Gastroesophageal sphincter (tissue), 4 donors: ENCODE measurements around the gene EIF4B. TPM values are rescaled to one million over a fixed set of nuclear protein-coding genes. Genes with fewer than 3 reads are reported as not detected.

Experiments used
- ATAC-seq: fragments of 150-250 bp; one replicate; pipeline ENCODE4 v1.9.1; 2016; ENCODE audit warnings: mild to moderate bottlenecking, moderate library complexity
- H3K27ac ChIP-seq, 4 donors: fragments of 200-600 bp; sonication (generic) in 3 of 4; 1 replicate in 3 of 4; 2 replicates in 1 of 4; pipeline ENCODE4 v1.5.1; 2016 to 2019
- H3K27me3 ChIP-seq: fragments of 200-600 bp; sonication (generic); one replicate; pipeline ENCODE4 v1.5.1; 2019
- H3K36me3 ChIP-seq, 2 donors: fragments of 200-600 bp; sonication (generic); one replicate each; pipeline ENCODE4 v1.5.1; 2019; ENCODE audit warnings: control low read depth in 1 of 2
- H3K4me1 ChIP-seq, 3 donors: fragments of 200-600 bp; sonication (generic); 1 replicate in 2 of 3; 2 replicates in 1 of 3; pipeline ENCODE4 v1.5.1; 2016 to 2019; ENCODE audit warnings: control low read depth in 2 of 3
- H3K4me3 ChIP-seq, 2 donors: fragments of 200-600 bp; sonication (generic); one replicate each; pipeline ENCODE4 v1.5.1; 2019; ENCODE audit warnings: mild to moderate bottlenecking in 1 of 2, moderate library complexity in 1 of 2
- H3K9me3 ChIP-seq, 3 donors: fragments of 200-600 bp; sonication (generic); one replicate each; pipeline ENCODE4 v1.5.1; 2017 to 2019; ENCODE audit warnings: control low read depth in 2 of 3
- CTCF ChIP-seq, 4 experiments: fragments of 200-600 bp in 2 of 4; fragments of 450-650 bp in 2 of 4; sonication (generic) in 1 of 4; IDR thresholded peaks; one replicate each; pipeline ENCODE4 v1.5.1; 2017 to 2019; ENCODE audit warnings: antibody characterized with exemption in 4 of 4, mild to moderate bottlenecking in 2 of 4, moderate library complexity in 2 of 4
- EP300 ChIP-seq: sonication (generic); formaldehyde crosslinking; IDR thresholded peaks from one replicate; pipeline ENCODE4 v1.6.1; 2017; ENCODE audit warnings: antibody characterized with exemption, mild to moderate bottlenecking
- POLR2A ChIP-seq, 2 donors: fragments of 450-650 bp; IDR thresholded peaks; one replicate each; pipeline ENCODE4 v1.6.1; 2017; ENCODE audit warnings: antibody characterized with exemption in 2 of 2, mild to moderate bottlenecking in 2 of 2, moderate library complexity in 1 of 2
- POLR2AphosphoS5 ChIP-seq: sonication (generic); formaldehyde crosslinking; IDR thresholded peaks from one replicate; pipeline ENCODE4 v1.6.1; 2017; ENCODE audit warnings: antibody characterized with exemption
- WGBS, 2 donors: methylation state at CpG; one replicate each; pipeline ENCODE4 v1.1.5; 2018; ENCODE audit warnings: low coverage in 1 of 2; 5-methylcytosine and 5-hydroxymethylcytosine counted together
- total RNA-seq, 4 donors: library from RNA; depleted of rRNA; stranded (reverse); fragments of >200 nt; gene quantifications; one replicate each; pipeline ENCODE4 v1.1.0, GENCODE V29; 2016

Gene EIF4B
- total RNA-seq, 4 donors from 2014 or later, result 521 to 701 (median 591) TPM

DNA sequence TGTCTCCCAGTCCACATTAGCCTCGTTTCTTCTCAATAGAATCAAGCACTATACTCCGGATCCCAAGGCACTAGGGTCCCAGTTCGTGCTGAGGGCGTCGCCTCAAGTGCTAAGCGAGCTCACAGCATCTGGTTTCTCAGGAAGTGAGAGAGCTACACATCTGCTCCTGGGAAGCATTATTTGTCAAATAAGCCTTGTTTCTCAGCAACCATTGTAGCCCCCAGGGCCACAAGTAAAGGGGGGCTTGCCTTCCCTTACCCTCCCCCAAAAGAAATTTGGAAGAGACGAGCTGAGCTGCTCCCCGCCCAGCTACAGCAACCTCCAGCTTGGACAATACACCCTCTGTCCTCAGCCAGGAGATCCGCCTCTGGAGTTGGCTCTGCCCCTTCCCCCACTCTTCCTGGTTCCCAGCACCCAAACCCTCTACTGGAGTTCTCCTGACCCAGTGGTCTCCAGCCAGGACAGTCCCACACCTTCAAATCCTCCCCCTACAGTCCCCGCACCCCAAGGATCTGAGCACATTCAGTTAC, 37.9 kb downstream of the EIF4B start:
- Histone ChIP-seq H3K27me3 (no peaks in the 10 kb centered on the region), H3K36me3 (peaks cover 2 to 37% of the 10 kb centered on the region in 2 donors), H3K9me3 (no peaks in the 10 kb centered on the region), H3K4me3 (peak overlapping the region in 1 of 2 donors; percentile 85), H3K27ac (peak overlapping the region; percentile 98 to 100 (median 99)), H3K4me1 (peaks cover 0 to 66% (median 35%) of the 10 kb centered on the region in 3 donors)
- no peak for ATAC-seq
- TF ChIP-seq POLR2AphosphoS5 (no peak), POLR2A (IDR thresholded peaks at IDR 0.05) (no peak), EP300 (no peak), CTCF (IDR thresholded peaks at IDR 0.05) (no peak)
- 24% methylated on average over 3 of the region's 10 CpGs; no CpG with 5 or more reads in 1 of the 2 donors for WGBS, 2 donors

DNA sequence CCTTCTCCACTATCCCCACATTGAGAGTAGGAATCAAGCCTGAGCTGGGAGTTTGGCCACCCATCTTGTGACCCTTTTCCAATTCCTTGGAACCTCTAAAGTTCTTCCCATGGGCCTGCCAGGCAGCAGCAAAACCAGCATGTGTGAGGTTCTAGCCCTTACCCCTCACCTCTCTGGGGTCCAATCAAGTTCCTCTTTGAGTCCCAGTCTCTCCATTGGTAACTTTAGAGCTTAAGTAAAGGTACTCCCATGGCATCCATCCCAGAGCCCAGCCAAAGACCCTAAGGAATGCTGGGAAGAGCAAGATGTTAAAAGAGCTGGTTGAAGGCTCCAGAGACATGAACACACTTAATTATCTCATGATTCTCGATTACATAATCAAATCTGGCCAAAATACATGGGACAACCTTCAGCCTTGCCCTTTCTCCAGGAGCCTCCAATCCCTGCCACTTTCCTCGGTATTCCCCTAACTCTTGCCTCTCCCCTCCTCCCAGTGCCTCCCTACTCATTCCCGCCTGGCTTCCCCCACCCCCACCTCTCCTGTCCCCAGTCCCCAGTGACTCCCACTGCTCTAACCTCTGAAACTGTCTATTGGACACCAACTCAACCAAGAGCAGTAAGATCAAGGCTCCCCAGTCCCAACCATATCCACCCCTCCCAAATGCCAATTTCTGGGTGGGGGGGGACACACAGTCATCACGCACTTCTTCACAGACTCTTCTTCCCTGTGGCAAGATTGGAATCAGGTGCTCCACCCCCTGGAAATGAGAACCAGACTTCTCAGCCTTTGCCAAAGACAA, 38.8 kb downstream of the EIF4B start:
- no peaks in the 10 kb centered on the region for H3K27me3 ChIP-seq
- H3K4me1 ChIP-seq, result peaks cover 0 to 68% (median 42%) of the 10 kb centered on the region in 3 donors
- ATAC-seq, result no peak
- peak overlapping the region; percentile 85 to 86 for H3K4me3 ChIP-seq
- no peaks in the 10 kb centered on the region for H3K9me3 ChIP-seq
- H3K36me3 ChIP-seq, result peaks cover 0 to 29% of the 10 kb centered on the region in 2 donors
- TF ChIP-seq POLR2A (IDR thresholded peaks at IDR 0.05), result no peak
- TF ChIP-seq EP300, result no peak
- no peak for TF ChIP-seq POLR2AphosphoS5
- TF ChIP-seq CTCF (IDR thresholded peaks at IDR 0.05), result no peak
- H3K27ac ChIP-seq, result peak overlapping the region; percentile 98 to 100 (median 99)
- 18 to 27% methylated on average over 3 of the region's 4 CpGs for WGBS, 2 donors

GRCh38 chr12:53045696-53046045, 39.4 kb downstream of the EIF4B start:
- no peaks in the 10 kb centered on the region for H3K27me3 ChIP-seq
- 0 to 7% methylated on average over 1 to 3 of the region's 5 CpGs for WGBS, 2 donors
- no peaks in the 10 kb centered on the region for H3K9me3 ChIP-seq
- H3K27ac ChIP-seq, result peak overlapping the region; percentile 98 to 100 (median 99)
- ATAC-seq, result no peak
- TF ChIP-seq CTCF (IDR thresholded peaks at IDR 0.05), result no peak
- TF ChIP-seq POLR2AphosphoS5, result peak; percentile 94
- TF ChIP-seq POLR2A (IDR thresholded peaks at IDR 0.05), result peak; percentile 45 to 75
- peaks cover 0 to 24% of the 10 kb centered on the region in 2 donors for H3K36me3 ChIP-seq
- peak overlapping the region; percentile 85 to 86 for H3K4me3 ChIP-seq
- H3K4me1 ChIP-seq, result peaks cover 0 to 74% (median 46%) of the 10 kb centered on the region in 3 donors

DNA sequence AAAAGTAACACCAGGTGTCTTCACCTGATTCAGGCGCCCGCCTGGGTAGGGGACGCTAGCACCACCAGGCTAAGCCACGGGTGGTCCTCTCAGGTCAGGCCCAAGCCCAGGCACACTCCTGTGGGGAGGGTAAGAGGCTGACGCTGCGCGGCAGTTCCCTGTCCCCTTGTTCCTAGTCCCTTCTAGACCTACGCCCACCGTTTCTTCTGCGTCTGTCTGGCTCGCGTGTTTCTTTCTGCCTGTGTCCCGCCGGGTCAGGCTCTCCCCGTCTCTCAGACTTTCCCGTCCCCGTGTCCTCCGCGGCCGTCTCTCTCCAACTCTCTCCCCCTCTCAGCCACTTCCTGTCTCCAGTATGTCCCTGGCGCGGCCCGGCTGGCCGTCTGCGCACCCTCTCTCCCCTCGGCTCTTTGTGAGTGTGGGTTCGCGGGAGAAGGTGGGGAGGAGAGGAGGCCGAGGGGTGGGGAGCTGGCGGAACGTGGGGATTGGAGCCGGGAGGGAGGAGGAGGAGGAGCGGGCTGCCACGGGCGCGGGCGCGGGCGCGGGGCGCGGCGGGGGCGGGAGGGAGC, 40.5 kb downstream of the EIF4B start:
- H3K4me1 ChIP-seq, result peaks cover 0 to 84% (median 52%) of the 10 kb centered on the region in 3 donors
- H3K27ac ChIP-seq, result peak overlapping the region; percentile 98 to 100 (median 99)
- H3K36me3 ChIP-seq, result peaks cover 0 to 19% of the 10 kb centered on the region in 2 donors
- no peaks in the 10 kb centered on the region for H3K27me3 ChIP-seq
- peak overlapping the region; percentile 85 to 86 for H3K4me3 ChIP-seq
- 0% methylated on average over 15 of the region's 44 CpGs; no CpG with 5 or more reads in 1 of the 2 donors for WGBS, 2 donors
- peak; percentile 100 for TF ChIP-seq POLR2AphosphoS5
- TF ChIP-seq POLR2A (IDR thresholded peaks at IDR 0.05), result peak; percentile 99
- TF ChIP-seq EP300, result no peak
- TF ChIP-seq CTCF (IDR thresholded peaks at IDR 0.05), result no peak
- ATAC-seq, result peak; percentile 60
- H3K9me3 ChIP-seq, result no peaks in the 10 kb centered on the region
